ENCODE results near the gene KLK11. TPM values are rescaled to one million over a fixed set of nuclear protein-coding genes. Genes with fewer than 3 reads are reported as not detected.

The KLK11 gene
- total RNA-seq, 1 experiment from 2014 or later: not detected

DNA sequence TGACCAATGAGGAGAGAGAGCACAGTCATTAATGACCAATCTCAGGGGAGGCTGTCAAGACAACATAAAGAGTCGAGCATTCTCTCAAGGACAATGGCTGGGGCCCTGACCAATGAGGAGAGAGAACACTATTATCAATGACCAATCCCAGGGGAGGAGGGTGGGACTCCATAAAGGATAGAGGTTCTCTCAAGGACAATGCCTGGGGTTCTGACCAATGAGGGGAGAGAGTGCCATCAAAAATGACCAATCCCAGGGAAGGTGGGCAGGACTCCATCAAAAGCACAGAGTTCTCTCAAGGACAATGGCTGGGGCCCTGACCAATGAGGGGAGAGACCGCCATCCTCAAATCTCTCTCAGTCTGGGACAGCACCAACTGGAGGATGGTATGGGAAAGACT lies 3.3 kb upstream of the KLK11 start:
- peak; percentile 12 for DNase-seq (ENCODE audit: low read depth)

DNA sequence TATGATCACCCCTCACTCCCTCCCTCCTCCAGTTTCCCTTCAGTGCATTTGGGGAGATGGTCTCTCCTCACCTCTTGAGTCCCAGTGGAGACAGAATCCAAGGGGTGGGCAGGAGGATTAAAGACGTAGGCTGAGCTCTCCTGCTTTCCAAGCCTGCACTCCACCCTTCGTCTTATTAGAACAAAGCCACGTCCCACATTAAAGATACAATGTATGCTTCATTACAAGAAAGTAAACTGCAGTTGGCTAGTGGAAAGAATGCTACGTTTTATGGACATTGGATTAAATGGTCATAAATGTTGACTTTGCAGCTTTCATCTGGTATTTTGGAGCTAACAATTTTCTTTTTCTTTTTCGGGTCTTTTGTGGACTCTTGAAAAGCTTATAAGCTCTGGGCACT lies 1.5 kb upstream of the KLK11 start:
- no peak for DNase-seq (ENCODE audit: low read depth)

DNA sequence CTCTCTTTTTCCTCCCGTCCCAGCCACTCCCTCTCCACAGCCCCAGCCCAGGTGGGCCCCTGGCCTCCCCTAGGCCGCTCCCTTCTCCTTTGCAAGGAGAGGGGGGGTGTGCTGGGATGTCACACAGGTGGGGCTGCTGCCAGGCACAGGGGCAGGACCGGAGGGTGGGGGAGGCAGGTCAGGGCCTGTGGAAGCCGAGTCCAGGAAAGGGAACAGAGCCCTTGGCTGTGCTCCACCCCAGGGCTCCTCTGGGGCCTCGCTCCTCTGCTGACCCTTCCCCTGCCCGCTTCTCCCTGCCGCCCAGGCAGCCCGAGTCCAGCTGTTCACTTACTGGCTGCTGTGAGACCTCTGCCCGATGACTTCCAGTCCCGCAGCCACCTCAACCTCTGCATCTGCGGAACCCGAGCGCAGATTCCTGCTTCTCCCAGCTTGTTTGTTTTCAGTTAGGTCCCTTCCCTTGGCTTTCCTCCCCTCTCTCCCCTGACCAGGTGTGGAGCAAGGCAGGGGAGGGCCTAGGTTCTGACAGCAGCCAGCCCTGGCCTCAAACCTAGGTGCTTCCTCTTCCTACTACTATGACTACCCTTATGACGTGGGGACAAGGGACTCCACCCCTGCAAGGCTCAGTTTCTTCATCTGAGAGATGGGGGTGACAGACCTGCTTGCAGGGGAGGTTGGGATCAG lies 850 bp upstream of the KLK11 start:
- no peak for DNase-seq (ENCODE audit: low read depth)

DNA sequence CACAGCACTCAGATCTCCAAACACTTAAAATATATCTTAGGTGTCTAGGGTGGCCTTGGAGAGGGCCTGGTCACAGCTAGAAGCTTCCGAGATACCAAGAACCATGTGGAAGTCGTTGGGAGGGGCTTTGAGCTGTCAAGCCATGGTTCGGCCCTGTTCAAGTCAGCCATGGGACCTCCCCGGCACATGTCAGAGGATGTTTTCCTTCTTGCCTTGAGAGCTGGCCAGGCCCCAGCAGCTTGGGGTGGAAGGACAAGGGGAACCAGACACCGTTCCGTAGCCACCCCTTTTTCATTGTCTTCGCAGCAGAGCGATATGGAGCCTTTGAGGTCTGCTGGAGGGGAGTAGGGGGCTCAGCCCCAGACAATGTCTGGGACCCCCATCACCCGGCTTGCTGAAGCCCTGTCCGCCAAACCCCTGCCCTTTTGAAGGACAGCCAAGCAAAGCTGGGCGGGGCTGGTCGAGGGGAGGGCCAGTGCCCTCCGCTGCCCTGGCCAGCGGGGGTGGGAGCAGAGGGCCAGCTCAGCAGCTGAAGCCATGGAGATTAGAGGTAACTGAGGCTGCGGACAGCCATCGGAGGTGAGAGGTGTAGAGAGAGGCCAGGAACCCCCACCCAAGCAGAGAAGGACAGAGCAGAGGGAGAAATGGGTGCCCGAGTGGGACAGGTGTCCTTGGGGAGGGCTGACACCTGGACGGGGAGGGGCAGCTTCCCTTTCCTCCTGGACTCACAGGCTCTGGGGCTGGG lies 435 bp downstream of the KLK11 start:
- DNase-seq (ENCODE audit: low read depth): no peak

DNA sequence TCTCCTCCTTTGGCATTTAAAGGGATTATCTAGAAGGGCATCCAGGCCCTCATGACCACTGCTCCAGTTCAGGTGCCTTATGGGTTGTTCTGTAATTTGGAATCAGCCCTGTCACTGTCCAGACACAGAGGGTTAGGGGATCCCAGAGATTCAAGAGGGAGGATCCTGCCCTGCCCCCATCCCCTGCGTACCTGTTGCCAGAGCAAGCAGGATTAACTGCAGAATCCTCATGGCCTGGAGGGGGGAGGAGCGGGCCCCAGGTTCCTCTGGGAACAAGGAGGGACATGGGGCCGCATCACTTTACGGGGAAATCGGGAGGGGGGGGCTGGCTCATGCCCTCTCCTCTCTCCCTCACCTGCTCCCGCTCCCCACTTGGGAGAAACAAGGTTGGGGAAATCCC lies 1.0 kb downstream of the KLK11 start:
- no peak for DNase-seq (ENCODE audit: low read depth)

DNA sequence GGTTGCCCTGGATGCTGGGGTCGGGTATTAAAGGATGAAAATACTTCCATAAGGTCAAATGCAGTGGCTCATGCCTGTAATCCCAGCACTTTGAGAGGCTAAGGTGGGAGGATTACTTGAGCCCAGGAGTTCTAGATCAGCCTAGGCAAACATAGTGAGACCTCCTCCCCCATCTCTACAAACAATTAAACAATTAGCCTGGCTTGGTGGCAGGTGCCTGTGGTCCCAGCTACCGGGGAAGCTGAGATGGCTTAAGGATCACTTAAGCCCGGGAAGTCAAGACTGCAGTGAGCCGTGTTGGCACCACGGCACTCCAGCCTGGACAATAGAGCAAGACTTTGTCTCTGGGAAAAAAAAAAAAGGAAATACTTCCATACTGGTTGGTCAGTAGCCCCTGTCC lies 1.5 kb downstream of the KLK11 start:
- no peak for DNase-seq (ENCODE audit: low read depth)

DNA sequence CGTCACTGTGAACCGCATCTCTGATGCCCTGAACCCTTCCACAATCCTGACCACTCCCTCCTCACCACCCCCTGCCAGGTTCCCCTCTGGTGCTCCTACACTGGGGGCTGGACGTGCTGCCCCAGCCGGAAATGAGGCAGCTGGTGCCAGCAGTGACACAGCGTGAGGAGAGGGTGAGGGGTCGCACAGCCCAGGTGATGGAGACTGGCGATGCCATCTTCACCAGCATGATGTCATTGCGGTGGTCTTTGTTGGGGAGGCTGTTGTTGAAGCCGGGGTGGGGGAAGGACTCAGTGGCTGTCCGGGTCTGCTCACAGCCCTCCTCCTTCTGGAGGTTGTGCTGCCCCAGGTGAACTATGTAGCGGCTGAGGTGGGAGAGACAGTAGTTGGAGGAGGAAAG lies 2.5 kb downstream of the KLK11 start:
- no peak for DNase-seq (ENCODE audit: low read depth)

DNA sequence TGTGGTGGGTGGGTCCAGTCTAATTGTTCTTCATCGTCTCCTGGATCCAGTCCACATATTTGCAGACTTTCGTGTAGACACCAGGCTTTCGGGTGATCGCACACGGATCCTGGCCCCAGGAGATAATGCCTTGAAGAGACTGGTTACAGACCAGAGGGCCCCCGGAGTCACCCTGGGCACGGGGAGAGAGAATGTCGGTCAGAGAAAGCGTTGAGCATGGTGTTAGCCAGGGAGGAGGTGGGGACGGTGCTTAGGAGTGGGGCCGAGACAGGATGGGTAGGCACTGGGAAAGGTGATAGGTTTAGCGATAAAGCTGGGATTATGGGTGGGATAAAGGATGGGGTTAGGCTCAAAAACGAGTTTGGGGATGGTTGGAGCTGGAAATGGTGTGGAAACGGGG lies 3.9 kb downstream of the KLK11 start:
- DNase-seq (ENCODE audit: low read depth): no peak

DNA sequence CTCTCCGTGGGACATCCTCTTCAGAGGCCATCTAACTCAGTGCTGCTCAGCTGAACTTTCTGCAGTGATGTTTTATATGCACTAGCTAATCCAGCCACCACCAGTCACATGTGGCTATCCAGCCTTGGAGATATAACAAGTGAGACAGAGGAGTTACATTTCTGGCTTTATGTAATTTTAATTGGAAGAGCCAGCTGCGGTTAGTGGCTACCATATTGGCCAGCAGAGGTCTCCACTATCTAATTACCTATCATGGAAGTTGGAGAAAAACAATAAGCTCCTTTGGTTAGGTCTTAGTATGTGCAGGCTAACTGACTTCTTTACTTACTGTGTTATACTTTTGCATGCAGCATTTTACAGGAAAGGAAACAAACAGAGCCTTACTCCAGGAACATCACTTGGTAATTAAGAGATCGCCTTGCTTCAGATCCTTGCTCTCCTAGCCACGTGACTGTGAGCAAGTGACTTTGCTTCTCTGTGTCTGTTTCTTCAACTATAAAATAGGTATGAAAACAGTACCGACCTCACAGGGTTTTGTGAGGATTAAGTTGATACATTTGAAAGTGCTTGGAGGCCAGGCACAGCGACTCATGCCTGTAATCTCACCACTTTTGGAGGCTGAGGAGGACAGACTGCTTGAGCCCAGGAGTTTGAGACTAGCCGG lies 5.3 kb downstream of the KLK11 start:
- DNase-seq (ENCODE audit: low read depth): peak; percentile 59

DNA sequence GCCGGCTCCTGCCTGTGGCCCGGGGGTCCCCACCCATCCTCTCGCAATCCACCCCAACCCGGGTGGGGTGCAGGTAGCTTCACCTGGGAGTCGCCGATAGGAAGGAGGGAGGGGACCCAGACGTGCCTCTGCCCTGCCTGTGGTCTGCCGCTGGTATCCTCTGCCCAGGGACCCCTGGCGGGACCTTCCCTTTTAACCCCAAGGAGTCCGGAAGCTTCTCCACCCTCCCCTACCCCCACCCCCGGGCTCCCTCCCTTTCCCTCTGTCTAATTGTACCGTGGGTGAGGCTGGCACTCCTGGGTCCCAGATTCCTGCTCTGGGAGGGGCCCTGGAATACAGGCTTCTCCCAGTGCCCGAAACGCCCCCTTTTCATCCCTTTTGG lies 6.9 kb downstream of the KLK11 start, which contains the start of gene KLK10:
Gene KLK10, minus strand, starts transcription at position 166 of the 382 bp plus-strand sequence. CDS start 579 bp downstream, outside the sequence.
- no peak for DNase-seq (ENCODE audit: low read depth)

DNA sequence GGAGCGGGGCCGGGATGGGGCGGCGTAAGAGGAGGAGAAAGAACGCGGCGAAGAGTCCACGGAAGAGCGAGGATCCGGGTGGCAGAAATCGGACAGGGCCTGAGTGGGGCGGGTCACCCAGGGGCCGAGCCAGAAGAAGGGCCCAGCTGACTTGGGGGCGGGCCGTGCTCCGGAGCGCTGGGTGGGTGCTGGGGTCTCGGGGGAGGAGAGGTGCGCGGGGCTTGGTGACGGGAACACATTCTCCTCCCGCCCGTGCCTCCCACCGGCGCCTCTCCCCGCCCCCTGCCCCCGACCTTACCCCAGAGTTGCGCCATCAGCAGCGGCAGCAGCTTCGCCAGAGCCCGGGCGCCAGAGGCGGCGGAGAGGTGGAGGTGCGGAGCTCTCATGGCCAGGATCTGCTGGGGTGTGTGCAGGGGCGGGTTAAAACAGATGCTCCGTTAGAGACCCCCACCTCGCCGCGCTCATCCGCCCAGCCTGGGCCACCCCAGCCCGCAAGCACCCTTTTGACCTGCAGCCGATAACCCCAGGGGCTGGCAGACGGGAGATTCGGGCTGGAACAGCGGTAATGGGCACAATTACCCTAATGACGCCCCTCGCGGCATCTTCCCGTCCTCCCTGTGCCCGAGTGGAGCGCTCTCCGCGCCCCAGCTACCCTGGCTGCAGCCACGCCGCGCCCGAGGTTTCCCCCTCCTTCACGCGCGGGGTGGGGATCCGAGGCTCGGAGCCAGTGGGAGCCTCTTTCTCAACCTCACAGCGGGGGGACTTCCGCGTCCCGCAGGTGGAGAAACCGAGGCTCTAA lies 7.5 kb downstream of the KLK11 start:
- DNase-seq (ENCODE audit: low read depth): no peak

DNA sequence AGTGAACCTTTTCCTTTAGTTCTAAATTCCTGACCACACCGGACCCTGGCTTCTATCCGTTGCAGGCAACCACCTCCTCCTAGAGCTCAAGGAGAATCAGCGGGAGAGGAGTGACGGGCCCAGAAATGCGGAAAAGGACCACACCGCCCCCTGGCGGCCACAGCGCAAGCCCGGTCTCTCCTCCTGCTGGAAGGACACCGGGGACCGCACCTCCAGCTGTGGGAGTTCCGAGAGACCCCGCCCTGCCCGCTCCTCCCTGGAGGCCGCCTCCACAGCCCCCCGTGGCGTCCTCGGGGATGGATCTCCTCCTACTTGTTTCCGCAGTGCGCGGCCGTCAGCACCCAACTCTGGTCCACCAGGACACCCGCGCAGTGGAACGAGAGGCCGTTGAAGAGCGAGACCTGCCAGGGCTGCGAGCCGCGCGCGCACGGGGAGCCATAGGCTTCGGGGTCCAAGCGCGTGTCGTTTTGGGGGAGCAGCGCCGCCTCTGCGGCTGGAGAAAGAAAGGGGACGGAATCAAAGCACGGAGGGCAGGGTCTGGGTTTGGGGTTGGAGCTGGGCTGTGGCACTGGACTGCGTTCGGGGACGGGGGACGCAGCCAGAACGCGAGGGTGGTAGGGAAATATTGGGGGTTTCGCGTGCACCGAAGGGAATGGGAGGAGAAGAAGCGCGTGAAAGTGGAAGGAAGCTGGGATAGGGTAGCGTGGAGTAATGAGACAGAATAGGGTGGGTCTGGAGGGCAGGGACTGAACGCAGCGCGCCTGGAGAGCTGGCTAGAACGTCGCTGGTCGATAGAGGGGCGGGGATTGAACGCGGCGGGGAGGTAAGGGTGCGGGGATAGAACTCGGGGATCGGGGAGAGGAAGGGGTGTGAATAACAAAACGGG lies 9.4 kb downstream of the KLK11 start:
- peak; percentile 37 for DNase-seq (ENCODE audit: low read depth)

DNA sequence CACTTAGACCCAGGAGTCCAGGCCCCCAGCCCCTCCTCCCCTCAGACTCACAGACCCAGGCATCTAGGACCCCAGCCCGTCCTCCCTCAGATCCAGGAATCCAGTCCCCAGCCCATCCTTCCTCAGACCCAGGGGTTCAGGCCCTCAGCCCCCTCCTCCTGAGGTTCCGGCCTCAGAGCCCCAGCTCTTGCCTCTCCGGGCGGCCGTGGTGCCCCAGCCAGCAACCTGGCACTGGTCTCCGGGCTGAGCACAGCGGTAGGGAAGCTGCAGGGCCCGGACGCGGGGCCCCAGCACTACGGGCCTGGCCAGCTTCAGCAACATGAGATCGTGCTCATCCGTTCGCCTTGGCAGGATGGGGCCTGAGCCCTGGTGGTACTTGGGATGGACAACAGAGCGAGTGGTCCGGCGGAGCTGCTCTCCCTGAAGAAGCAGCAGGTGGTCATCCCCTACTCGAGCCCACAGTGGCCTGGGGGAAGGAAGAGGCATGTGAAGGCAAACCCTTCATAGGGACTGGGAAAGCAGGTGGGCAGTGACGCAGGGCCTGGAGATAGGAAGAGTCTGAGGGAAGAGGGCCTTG lies 10.6 kb downstream of the KLK11 start:
- no peak for DNase-seq (ENCODE audit: low read depth)

DNA sequence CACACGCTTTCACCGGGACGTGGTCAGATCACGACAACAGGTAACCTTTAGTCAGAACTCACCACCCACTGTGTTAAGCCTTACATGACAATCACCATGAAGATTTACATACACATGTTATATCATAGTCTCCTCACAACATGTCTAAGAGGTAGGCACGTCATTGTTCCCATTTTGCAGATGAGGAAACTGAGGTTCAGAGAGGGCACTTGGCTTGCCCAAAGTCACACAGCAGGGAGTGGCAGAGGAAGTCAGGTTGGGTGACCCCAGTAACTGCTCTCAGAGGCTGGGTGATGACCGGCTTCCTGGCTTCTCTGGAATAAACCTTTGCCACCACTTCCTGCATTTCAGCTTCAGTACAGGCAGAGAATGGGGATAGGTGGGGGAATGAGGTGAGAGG lies 12.2 kb downstream of the KLK11 start:
- DNase-seq (ENCODE audit: low read depth): no peak

DNA sequence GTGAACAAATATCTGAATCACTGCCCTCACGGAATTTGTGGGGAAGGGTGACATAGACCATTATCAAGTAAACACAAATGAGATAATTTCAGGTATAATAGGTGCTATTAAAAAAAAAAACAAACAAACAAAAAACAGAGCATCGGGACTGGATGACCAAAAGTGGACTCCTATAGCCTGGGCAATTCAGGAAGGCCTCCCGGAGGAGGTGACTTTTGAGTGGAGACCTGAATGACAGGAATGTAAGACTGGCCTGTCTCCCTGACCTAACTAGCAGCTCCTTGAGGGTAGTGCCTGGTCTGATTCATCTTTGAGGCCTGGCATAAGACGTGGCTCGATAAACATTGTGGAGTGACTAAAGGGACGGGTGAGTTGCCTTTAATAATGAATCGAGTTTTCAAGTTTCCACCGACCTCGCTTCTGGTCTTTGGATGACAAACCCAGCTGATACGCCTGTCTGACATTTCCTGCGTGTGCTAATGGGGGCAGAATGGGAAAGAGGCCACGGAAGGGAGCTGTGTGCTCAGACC lies 13.7 kb downstream of the KLK11 start:
- DNase-seq (ENCODE audit: low read depth): no peak

DNA sequence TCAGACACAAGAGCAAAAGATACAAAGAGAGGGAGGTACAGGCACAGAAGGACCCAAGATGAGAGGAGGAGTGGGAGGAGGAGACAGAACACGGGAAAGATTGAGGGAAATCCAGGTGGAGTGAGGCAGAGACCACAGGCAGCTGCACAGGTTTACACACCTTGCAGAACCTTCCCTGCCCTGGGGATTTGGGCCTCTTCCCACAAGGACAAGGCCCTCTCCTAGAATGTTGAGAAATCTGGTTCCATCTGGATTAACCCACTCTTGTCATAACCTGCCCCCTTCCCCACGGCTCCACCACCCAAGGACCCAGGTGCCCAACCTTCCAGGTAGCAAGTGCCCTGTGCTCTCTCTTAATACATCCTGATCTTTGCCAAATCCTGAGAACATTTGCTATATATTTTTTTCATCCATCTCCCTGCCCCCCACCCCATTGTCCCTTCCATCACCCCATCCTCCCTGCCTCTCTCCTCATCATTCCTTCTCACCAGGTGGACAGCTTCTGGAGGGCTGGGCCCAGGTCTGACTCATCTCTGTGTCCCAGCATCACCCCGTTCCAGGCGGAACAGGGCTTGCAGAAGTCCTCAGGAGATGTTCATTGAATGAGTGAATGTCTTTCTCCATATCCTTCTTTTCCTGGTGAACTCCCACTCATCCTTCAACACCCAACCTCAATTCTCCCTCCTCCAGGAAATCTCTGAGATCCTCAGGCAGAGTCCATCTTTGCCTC lies 16.2 kb downstream of the KLK11 start:
- DNase-seq (ENCODE audit: low read depth): no peak

DNA sequence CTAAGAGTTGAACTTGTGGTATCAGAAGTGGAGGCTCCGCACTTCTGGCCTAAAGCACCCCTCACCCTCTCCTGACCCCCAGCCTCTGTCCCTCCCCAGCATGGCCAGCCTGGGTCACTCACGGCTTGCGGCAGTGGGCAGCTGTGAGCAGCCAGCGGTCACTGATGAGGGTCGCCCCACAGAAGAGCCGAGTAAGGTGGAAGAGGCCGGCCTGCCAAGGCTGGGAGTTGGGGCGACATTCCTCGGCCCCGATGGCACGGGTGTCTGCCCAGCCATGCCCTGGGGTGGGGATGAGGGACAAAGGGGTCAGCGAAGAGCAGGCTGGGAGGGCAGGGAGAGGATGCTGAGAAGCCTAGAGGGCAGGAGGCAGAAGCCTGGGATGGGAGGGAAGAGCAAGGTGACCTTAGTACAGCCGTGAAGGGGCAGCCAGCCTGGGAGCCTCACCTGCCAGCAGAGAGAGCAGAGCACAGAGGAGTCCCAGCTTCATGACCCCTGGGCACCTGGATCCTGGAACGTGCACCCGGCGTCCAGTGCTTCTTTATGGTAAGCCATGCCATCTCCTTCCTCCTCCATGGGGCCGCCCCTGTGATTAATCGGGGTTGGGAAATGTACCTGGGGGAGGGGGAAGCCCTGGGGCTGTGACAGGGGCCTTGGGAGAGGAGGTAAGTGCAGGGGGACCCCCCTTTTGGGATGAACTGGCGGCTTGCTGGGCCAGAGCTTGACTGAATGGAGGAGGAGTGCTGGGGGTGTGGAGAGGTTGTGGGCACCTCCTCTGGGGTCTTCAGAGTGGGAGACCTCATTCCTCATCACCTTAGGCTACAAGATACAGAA lies 17.1 kb downstream of the KLK11 start:
- DNase-seq (ENCODE audit: low read depth): no peak

DNA sequence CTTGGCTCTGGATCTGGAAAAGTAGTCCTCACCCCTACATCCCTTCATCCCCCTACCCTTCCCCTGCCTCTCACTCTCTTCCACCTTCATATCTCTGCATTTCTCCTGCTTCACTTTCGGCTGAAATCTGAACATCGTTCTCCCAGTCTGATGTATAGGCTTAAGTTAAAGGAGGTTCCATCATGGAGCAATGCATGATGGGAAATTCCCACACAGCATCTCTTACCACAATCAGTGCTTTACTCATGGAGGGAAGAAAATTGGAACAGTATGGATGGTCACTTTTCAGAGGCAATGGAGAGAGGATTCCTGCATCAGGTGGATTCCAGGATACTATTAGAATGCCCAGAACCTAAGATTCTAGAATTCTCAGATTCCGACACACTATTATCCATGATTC lies 18.9 kb downstream of the KLK11 start:
- DNase-seq (ENCODE audit: low read depth): no peak

Measured in HT1080 (cell line).